Fibroblast of the aortic adventitia (primary cell): ENCODE results near the gene DDX19B. TPM values are rescaled to one million over a fixed set of nuclear protein-coding genes. Genes with fewer than 3 reads are reported as not detected.

ENCODE experiments used
- DNase-seq: peaks from one replicate; pipeline ENCODE4 v3.0.0-alpha.2; 2010; ENCODE audit warnings: low read depth
- H3K4me3 ChIP-seq: 2 replicates; pipeline ENCODE4 v1.5.1; 2011; ENCODE audit warnings: low read depth, mild to moderate bottlenecking, control low read depth, low read length, moderate library complexity
- CTCF ChIP-seq: IDR thresholded peaks from 2 replicates; pipeline ENCODE4 v1.5.1; 2011; ENCODE audit warnings: mild to moderate bottlenecking, low read length, control low read depth, inconsistent platforms; ENCODE audit not compliant: insufficient read depth
- total RNA-seq: library from RNA; depleted of rRNA; stranded (reverse); fragments of >200 nt; gene quantifications from 2 replicates; pipeline ENCODE4 v1.2.3, GENCODE V29; 2012; ENCODE audit warnings: low replicate concordance

DDX19B gene
- total RNA-seq, 1 donor = 30.5 TPM

DNA sequence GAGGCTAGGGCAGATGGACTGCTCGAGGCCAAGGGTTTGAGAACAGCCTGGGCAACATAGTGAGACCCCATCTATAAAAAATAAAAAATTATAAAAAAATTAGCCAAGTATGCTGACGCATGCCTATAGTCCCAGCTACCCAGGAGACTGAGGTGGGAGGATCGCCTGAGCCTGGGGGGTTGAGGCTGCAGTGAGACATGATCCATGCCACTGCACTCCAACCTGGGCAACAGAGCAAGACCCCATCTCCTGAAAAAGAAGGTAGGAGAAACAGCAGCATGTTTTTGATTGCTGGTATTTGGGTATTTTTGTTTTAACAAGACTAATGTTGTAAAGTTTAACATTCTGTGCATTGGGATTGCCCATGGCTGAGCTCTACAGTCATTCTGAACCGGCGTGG is 38.8 kb downstream of the DDX19B start:
- DNase-seq = no peak
- no peak overlapping the region for H3K4me3 ChIP-seq
- TF ChIP-seq CTCF = no peak

DNA sequence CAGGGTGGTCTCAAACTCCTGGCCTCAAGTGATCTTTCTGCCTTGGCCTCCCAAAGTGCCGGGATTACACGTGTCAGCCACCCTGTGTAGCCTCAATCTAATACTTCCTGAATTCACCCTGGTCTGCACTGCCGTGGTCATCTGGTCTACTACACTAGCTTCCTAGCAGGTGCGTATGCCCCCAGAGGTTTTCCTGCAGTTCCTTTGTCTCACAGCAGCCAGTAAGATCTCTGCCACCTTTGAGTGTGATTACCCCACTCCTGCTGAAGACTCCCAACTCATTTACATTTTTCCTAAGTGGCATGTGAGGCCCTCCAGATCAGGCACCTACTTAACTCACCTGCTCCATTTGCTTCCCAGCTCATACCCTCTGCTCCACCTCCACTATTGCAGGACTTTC is 42.6 kb downstream of the DDX19B start:
- DNase-seq = no peak
- no peak overlapping the region for H3K4me3 ChIP-seq
- TF ChIP-seq CTCF = no peak

DNA sequence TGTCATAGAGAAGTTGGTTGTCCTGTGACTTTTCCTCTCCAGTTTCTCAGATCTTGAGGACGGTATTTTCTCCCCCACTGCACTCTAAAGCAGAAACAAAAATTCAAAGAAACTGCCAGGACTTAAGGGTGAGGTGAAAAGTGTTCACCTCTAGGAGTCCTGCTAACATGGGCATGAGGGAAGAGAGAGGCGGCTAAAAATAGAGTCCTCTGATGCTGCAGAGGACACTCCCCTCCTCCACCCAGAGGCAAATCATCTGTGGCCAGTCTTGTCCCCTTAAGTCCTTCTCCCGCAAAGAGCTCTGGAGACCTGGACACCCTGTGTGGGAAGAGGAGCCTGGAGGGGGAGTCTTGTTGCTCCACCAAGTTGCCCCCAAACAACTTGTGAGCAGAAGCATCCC is 43.0 kb downstream of the DDX19B start:
- no peak for TF ChIP-seq CTCF
- H3K4me3 ChIP-seq = no peak overlapping the region

GRCh38 chr16:70345840-70346239 is 46.9 kb downstream of the DDX19B start:
- peak overlapping the region; percentile 94 for H3K4me3 ChIP-seq
- DNase-seq = no peak
- TF ChIP-seq CTCF = no peak

More for the DNA sequence above, 43.0 kb downstream of the DDX19B start:
- no peak for DNase-seq

GRCh38 chr16:70348991-70349390 is 50.0 kb downstream of the DDX19B start:
- TF ChIP-seq CTCF = no peak
- no peak overlapping the region for H3K4me3 ChIP-seq
- DNase-seq = peak; percentile 67

GRCh38 chr16:70349783-70350182 is 50.8 kb downstream of the DDX19B start:
- no peak for DNase-seq
- H3K4me3 ChIP-seq = no peak overlapping the region
- TF ChIP-seq CTCF = no peak

DNA sequence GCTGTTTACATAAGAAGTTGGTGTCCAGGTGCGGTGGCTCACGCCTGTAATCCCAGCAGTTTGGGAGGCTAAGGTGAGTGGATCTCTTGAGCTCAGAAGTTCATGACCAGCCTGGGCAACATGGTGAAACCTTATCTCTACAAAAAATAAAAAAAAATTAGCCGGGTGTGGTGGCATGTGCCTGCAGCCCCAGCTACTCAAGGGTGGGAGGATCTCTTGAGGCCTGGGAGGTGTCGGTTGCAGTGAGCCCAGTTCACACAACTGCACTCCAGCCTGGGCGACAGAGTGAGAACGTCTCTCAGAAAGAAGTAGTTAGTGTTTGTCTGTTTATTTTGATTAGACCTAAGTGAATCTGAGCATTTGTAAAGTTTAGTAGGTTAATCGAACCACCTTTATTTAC is 60.6 kb downstream of the DDX19B start:
- no peak for DNase-seq
- no peak for TF ChIP-seq CTCF

More for the DNA sequence above, 60.6 kb downstream of the DDX19B start:
- H3K4me3 ChIP-seq = no peak overlapping the region
